ENCODE measurements around the gene PTGES3L.

DNA sequence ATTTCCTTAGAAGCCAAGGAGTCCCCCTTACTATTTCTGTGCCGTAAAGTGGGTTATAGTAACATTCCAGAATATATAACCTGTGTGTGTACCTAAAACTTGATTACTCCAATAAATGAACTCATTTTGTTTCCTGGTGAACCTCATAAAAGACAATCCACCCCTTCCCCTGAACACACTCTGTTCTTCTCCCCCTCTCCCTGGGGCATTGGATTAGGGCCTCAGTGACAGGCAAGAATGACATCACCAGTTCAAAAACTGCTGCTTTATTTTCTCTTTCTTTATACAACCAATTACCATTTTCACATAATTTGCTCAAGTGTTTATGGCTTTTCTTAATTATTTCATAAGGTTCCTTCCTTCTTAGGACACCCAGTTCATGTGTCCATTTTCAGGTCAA lies 33.1 kb downstream of the PTGES3L start:
- no peak for TF ChIP-seq CTCF (IDR thresholded peaks at IDR 0.05)
- no peak for TF ChIP-seq POLR2A (IDR thresholded peaks at IDR 0.05)
